K562 (cell line): ENCODE data around the gene ID2. TPM values are rescaled to one million over a fixed set of nuclear protein-coding genes. Genes with fewer than 3 reads are reported as not detected.

ENCODE experiments used
- HSF4 ChIP-seq: fragments of 250-450 bp; sonication (Bioruptor Pico); IDR thresholded peaks from 2 replicates; pipeline ENCODE4 v2.1.2; 2022; ENCODE audit warnings: mild to moderate bottlenecking, moderate library complexity, borderline replicate concordance
- MTA2 ChIP-seq: fragments of 450-650 bp; IDR thresholded peaks from 2 replicates; pipeline ENCODE4 v1.6.1; 2016; ENCODE audit warnings: low read depth
- PCBP2 ChIP-seq: fragments of 200-400 bp; formaldehyde crosslinking; IDR thresholded peaks from 2 replicates; pipeline ENCODE4 v1.6.1; 2018; ENCODE audit warnings: low read length, low read depth, mild to moderate bottlenecking, moderate library complexity; ENCODE audit not compliant: poor library complexity, severe bottlenecking
- ZBED1 ChIP-seq: IDR thresholded peaks from 2 replicates; pipeline ENCODE4 v1.6.1; 2014
- ZNF347 ChIP-seq: fragments of 450-650 bp; formaldehyde crosslinking; IDR thresholded peaks from 2 replicates; pipeline ENCODE4 v1.4.0; 2020; ENCODE audit warnings: low read depth, mild to moderate bottlenecking, moderate library complexity
- polyA plus RNA-seq, 8 experiments: library from polyadenylated mRNA; depleted of rRNA in 4 of 8; stranded (reverse) in 5 of 8; unstranded in 3 of 8; fragments of >200 nt; fragmentation: Nextera tagmentation in 2 of 8; fragmentation: Illumina TruSeq in 1 of 8; extraction: Ambion mirVana in 2 of 8; extraction: Trizol in 1 of 8; gene quantifications; 2 replicates each; pipeline versions ENCODE4 v1.2.1 to v1.2.3, GENCODE V29; 2011 to 2014; ENCODE audit warnings: inconsistent platforms in 1 of 8, missing spikeins in 1 of 8
- total RNA-seq, 7 experiments: library from RNA; depleted of rRNA in 6 of 7; stranded (reverse); fragments of >200 nt in 6 of 7; fragmentation: Illumina TruSeq in 2 of 7; extraction: Trizol in 2 of 7; gene quantifications; 2 replicates each; pipeline versions ENCODE4 v1.2.1 to v1.2.3, GENCODE V29; 2011 to 2021; ENCODE audit warnings: low replicate concordance in 1 of 7
- TF ChIP-seq, protein P1 (sequence below), 2 experiments: fragments of 450-650 bp; conservative IDR thresholded peaks; 2 replicates each; pipeline ENCODE4 v1.6.1; 2017; ENCODE audit warnings: mild to moderate bottlenecking in 2 of 2, moderate library complexity in 2 of 2
- TF ChIP-seq, protein P2 (sequence below): sonication (generic); formaldehyde crosslinking; IDR thresholded peaks from 2 replicates; pipeline ENCODE4 v1.8.0; 2022; ENCODE audit warnings: mild to moderate bottlenecking, low read depth, missing genetic modification reagents
- TF ChIP-seq, protein P3 (sequence below): fragments of 250-450 bp; sonication (Bioruptor Pico); IDR thresholded peaks from 2 replicates; pipeline ENCODE4 v1.5.1; 2021; ENCODE audit warnings: mild to moderate bottlenecking

Gene ID2
- total and polyA plus RNA-seq, 9 of the 15 experiments (the other 6 are each of a cell fraction or from before 2014, with no cell fraction given), result 8.0 to 35.7 (median 16.6) TPM

DNA sequence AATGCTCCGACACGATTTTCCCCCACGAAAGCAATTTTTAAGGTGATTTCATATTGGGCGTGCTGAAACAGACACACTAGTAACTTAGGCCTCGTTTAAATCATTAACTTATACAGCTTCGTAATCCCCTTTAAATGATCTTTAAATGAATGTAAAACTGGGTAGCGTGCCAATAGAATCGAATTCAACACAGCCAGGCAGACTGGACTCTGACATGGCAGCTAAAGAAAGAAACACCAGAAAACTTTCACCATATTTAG is 2.4 kb upstream of the ID2 start (continued):
- TF ChIP-seq, protein P1, sequence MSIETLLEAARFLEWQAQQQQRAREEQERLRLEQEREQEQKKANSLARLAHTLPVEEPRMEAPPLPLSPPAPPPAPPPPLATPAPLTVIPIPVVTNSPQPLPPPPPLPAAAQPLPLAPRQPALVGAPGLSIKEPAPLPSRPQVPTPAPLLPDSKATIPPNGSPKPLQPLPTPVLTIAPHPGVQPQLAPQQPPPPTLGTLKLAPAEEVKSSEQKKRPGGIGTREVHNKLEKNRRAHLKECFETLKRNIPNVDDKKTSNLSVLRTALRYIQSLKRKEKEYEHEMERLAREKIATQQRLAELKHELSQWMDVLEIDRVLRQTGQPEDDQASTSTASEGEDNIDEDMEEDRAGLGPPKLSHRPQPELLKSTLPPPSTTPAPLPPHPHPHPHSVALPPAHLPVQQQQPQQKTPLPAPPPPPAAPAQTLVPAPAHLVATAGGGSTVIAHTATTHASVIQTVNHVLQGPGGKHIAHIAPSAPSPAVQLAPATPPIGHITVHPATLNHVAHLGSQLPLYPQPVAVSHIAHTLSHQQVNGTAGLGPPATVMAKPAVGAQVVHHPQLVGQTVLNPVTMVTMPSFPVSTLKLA (conservative IDR thresholded peaks at IDR 0.05), result no peak
- TF ChIP-seq, protein P2, sequence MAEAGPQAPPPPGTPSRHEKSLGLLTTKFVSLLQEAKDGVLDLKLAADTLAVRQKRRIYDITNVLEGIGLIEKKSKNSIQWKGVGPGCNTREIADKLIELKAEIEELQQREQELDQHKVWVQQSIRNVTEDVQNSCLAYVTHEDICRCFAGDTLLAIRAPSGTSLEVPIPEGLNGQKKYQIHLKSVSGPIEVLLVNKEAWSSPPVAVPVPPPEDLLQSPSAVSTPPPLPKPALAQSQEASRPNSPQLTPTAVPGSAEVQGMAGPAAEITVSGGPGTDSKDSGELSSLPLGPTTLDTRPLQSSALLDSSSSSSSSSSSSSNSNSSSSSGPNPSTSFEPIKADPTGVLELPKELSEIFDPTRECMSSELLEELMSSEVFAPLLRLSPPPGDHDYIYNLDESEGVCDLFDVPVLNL (CRISPR knock-in tag), result no peak
- TF ChIP-seq, protein P3, sequence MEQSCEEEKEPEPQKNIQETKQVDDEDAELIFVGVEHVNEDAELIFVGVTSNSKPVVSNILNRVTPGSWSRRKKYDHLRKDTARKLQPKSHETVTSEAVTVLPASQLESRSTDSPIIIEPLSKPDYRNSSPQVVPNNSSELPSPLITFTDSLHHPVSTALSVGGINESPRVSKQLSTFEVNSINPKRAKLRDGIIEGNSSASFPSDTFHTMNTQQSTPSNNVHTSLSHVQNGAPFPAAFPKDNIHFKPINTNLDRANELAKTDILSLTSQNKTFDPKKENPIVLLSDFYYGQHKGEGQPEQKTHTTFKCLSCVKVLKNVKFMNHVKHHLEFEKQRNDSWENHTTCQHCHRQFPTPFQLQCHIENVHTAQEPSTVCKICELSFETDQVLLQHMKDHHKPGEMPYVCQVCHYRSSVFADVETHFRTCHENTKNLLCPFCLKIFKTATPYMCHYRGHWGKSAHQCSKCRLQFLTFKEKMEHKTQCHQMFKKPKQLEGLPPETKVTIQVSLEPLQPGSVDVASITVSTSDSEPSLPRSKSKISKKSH (CRISPR knock-in tag), result no peak
- no peak for TF ChIP-seq MTA2
- no peak for TF ChIP-seq ZNF347 (CRISPR knock-in tag)
- TF ChIP-seq PCBP2, result no peak
- no peak for TF ChIP-seq ZBED1
- no peak for TF ChIP-seq HSF4
